Measurements from ENCODE around the gene EIF5AL1.
"Not testable (repeated sequence)": the region's sequence is repeated elsewhere in the genome, so short reads cannot be mapped to it uniquely, and the experiment has no call there.

The EIF5AL1 gene

DNA sequence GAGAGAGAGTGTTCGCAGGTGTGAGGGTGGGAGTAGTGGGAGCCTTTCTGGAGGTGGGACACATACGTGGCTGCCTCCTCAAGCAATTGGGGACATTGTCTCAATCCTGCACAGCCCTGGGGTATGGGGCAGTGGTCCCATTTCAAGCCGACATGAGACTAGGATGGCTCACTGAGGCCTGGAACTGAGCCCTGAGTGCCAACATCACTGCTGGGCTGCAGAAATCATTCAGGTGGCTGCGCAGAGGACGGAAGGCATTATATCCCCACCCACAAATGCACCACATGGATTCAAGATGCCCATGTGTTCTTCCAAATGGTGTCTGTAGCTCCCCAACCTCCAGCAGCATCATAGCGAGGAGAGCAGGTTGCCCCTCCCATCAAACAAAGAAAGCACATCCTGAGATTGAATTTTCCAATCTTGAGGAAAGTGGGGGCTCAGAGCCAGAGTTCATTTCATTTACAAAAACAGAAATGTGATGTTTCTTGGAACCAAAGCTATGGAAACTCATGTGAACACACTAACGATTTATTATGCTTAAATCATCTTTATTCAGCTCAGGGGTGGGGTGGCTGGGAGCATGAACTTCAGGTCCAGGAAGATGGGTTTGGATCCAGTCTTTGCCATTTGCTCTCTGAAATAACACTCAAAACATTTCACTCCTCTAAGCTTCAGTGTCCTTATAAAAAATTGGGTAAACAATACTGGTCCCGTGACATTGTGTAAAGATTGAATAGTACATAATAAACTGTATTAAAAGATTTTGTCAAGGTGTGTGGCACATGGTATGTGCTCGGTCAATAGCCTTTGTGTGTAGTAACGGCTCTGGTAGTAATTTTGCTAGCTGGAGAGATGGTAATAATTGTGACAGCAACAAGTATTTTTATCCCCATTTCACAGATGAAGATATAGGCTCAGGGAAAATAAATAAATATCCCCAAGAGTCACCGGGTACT lies 43.3 kb downstream of the EIF5AL1 start:
- DNase-seq (ENCODE audit: low read depth, low spot score), result no peak

DNA sequence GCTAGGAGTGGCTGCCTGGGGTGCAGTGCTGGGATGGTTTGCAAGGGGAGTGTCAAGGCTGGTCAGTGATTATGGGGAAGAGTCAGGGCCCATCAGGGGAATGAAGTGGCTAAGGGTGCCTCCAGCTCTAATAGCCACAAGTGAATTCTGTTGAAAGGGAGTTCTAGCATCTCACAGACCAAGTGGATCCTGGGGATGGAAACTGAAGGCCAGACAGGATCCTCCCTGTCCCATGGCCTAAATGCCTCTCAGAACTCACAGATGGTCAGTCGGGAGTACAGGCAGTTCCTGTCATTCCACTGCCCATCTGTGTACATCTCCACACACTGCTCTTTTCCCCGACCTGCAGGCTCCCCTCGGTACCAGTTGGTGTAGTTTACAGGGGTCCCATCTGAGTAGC lies 44.6 kb downstream of the EIF5AL1 start:
- not testable (repeated sequence) for DNase-seq (ENCODE audit: low read depth, low spot score)

DNA sequence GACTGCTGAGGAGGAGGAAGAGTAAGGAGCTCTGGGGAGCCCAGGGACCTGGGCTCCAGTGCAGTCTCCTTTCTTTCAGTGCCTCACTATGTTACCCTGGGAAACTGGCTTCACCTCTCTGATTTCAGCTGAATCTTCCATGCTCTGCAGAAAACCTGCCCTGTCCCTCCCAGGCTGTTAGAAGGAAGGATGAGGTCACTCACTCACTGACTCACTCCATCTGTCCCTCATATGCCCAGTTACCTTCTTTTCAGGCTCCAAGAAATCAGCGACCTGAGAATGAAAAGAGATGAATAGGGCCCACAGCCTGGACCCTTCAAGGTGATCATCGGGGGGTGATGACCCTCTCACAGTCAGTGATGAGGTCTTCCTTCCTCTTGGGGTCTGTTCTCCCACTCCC lies 47.4 kb downstream of the EIF5AL1 start:
- no peak for DNase-seq (ENCODE audit: low read depth, low spot score)

DNA sequence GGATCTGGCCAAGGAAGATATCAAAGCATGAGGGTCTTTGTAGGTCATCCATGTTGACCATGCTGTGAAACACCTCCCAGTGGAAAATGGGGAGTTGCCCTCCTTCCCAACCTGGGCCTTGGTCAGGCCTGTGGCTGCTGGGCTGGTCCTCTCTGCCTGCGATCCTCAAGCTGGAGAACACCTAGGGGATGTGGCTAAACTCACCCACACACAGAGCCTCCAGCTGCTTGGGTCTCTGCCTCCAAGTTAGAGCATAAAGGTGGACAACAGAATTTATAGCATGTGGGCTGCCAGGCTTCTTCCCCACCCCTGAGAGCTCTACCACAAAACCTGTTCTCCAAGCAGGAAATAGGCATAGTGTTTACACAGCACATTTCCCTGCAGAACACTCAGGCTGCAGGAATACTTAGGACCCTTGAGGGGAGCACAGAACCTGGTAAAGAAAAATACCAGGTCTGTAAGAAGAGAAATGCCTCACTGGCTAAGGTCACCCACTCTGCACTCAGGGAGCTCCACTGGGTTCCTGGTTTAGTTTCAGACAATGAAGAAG lies 47.9 kb downstream of the EIF5AL1 start, which contains the start of gene SFTPA2:
Gene SFTPA2 (minus strand): TSS at position 248 of the 550 bp plus-strand sequence. CDS start 924 bp downstream, outside the sequence.
- no peak for DNase-seq (ENCODE audit: low read depth, low spot score)

DNA sequence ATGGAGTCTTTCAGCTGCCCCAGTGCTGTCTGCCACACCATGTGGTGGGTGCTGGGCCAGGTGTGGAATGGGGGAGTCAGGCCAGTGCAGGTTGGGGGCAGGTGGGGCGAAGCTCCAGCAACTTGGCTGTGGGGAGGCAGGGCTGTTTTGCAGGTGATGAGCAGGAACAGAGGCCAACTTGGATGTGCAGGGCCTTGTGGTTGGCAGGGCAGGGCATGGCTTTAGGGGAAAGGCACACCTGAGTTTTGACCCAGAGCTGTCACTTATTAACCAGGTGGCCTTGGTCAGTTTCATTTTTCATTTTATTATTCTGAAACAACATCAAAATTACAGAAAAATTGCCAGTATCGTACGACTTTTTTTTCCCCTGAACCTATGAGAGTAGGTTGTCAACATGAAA lies 48.9 kb downstream of the EIF5AL1 start:
- no peak for DNase-seq (ENCODE audit: low read depth, low spot score)

DNA sequence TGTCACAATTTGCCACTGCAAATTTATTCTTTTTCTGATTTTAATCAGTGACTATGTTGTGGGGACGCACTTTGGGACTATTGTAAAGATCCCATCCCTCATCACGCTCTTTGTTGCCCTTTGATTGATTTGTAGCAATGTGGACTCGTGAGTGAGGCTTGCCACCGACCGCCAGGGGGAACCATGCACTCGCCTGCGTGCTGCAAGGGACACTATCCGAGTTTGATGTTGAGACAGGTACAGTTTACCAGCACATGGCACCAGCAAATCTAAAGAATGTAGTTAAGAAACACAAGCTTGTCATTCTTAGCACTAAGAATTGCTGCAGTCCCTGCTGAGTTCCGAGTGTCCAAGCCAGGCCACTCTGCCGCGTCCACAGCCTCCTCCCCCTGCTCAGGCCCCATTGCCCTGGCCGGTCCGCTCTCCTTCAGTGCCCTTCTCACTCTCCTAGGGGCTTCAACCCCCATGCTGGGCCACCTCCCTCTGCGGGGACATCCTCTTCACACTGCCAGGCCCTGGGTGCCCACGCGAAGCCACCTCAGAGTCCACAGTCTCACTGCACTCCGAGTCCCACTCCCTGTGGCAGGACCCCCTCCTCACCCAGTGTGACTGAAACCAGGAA lies 49.9 kb downstream of the EIF5AL1 start:
- peak; percentile 66 for DNase-seq (ENCODE audit: low read depth, low spot score)

DNA sequence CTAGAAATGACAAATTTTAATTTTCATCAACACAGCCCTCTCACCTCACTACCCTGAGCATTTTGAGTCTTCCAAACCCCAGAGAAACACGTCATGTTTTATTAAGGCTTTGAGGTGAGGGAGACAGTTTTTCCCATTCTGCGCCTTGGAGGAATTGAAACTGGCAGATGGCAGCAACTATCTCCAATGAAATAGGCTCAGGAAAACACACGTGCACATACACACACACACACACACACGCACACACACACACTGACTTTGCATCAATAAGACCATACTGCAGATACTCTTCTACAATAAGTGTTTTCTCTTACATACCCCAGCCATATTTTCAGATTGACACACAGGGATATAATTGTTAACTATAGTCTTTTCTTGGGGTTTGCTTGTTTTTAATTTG lies 51.1 kb downstream of the EIF5AL1 start:
- no peak for DNase-seq (ENCODE audit: low read depth, low spot score)
